H1 (cell line): ENCODE measurements around the gene NT5M. TPM values are rescaled to one million over a fixed set of nuclear protein-coding genes. Genes with fewer than 3 reads are reported as not detected.

Source experiments
- CTCF ChIA-PET: fragments of 300-600 bp; sonication (Branson Sonifier 250); formaldehyde crosslinking; loops from one replicate; lab custom pipeline; 2021; ENCODE audit not compliant: partially characterized antibody; lab: Charles Lee
- POLR2A ChIA-PET: fragments of 300-600 bp; sonication (Branson Sonifier 250); formaldehyde crosslinking; loops from one replicate; lab custom pipeline; 2021; ENCODE audit warnings: inconsistent platforms; ENCODE audit not compliant: partially characterized antibody; lab: Charles Lee
- DNase-seq, 2 experiments: peaks; one replicate each; pipeline versions ENCODE4 v3.0.0 to v3.0.0-alpha.2; 2010 to 2022; ENCODE audit warnings: low spot score in 2 of 2, low read depth in 1 of 2, mixed read lengths in 1 of 2
- FAIRE-seq: peaks from 2 replicates; lab custom pipeline; 2011; peaks lifted over from hg19 to GRCh38; lab: Jason Lieb, UNC
- H2AFZ ChIP-seq: 2 replicates; pipeline ENCODE4 v1.8.1; 2012; ENCODE audit warnings: low read length, inconsistent platforms
- H2AK5ac ChIP-seq: 2 replicates; pipeline ENCODE4 v1.6.1; 2013; ENCODE audit warnings: low read depth, low read length
- H2BK120ac ChIP-seq: replicated peaks from 2 replicates; pipeline ENCODE3; 2013; ENCODE audit warnings: low read depth, low read length, inconsistent platforms
- H2BK12ac ChIP-seq: 2 replicates; pipeline ENCODE4 v1.6.1; 2013; ENCODE audit warnings: low read depth, low read length
- H2BK15ac ChIP-seq: 2 replicates; pipeline ENCODE4 v1.6.1; 2013; ENCODE audit warnings: low read length
- H2BK20ac ChIP-seq: 2 replicates; pipeline ENCODE4 v1.6.1; 2013; ENCODE audit warnings: low read length
- H2BK5ac ChIP-seq: 2 replicates; pipeline ENCODE4 v1.6.1; 2013; ENCODE audit warnings: low read depth, low read length
- H3K14ac ChIP-seq: 2 replicates; pipeline ENCODE4 v1.6.1; 2013; ENCODE audit warnings: inconsistent platforms; ENCODE audit not compliant: insufficient read length
- H3K18ac ChIP-seq: 2 replicates; pipeline ENCODE4 v1.6.1; 2013; ENCODE audit warnings: low read length; ENCODE audit errors: extremely low read depth
- H3K23ac ChIP-seq: 2 replicates; pipeline ENCODE4 v1.6.1; 2013; ENCODE audit warnings: inconsistent platforms; ENCODE audit not compliant: insufficient read length
- H3K23me2 ChIP-seq: 2 replicates; pipeline ENCODE4 v1.6.1; 2013; ENCODE audit warnings: low read depth, low read length
- H3K27ac ChIP-seq: 2 replicates; pipeline ENCODE4 v1.6.1; 2011; ENCODE audit warnings: low read depth, low read length, inconsistent platforms
- H3K27me3 ChIP-seq, 4 experiments: replicated peaks in 1 of 4; 1 replicate in 1 of 4; 2 replicates in 3 of 4; pipeline versions ENCODE4 v1.6.1 to v1.8.1; 2011 to 2013; ENCODE audit warnings: low read length in 3 of 4, mild to moderate bottlenecking in 3 of 4, inconsistent platforms in 2 of 4, mixed read lengths in 2 of 4, moderate library complexity in 1 of 4; ENCODE audit not compliant: control insufficient read depth in 3 of 4, insufficient read depth in 3 of 4; ENCODE audit errors: extremely low read depth in 1 of 4
- H3K36me3 ChIP-seq, 4 experiments: 2 replicates each; pipeline versions ENCODE4 v1.6.1 to v1.8.1; 2011 to 2013; ENCODE audit warnings: mild to moderate bottlenecking in 4 of 4, low read length in 3 of 4, moderate library complexity in 2 of 4, control low read depth in 1 of 4, inconsistent platforms in 1 of 4; ENCODE audit not compliant: insufficient read depth in 4 of 4, control insufficient read depth in 2 of 4
- H3K4ac ChIP-seq: replicated peaks from 2 replicates; pipeline ENCODE3; 2013; ENCODE audit warnings: low read length, low read depth, mixed read lengths, inconsistent platforms; ENCODE audit not compliant: insufficient read length
- H3K4me1 ChIP-seq, 4 experiments: replicated peaks in 1 of 4; 1 replicate in 1 of 4; 2 replicates in 3 of 4; pipeline versions ENCODE4 v1.6.1 to v1.8.1; 2011 to 2013; ENCODE audit warnings: low read length in 3 of 4, inconsistent platforms in 2 of 4, mixed read lengths in 1 of 4; ENCODE audit not compliant: insufficient read depth in 4 of 4, control insufficient read depth in 3 of 4
- H3K4me2 ChIP-seq, 2 experiments: 2 replicates each; pipeline versions ENCODE4 v1.6.1 to v1.8.1; 2011 to 2013; ENCODE audit warnings: low read depth in 2 of 2, low read length in 2 of 2, control low read depth in 1 of 2, inconsistent platforms in 1 of 2, mild to moderate bottlenecking in 1 of 2; ENCODE audit not compliant: insufficient read depth in 1 of 2
- H3K4me3 ChIP-seq, 4 experiments: fragments of 200-600, 300-600 bp in 1 of 4; sonication (generic), shearing (Covaris generic), sonication (Bioruptor Twin) in 1 of 4; 2 replicates each; pipeline versions ENCODE4 v1.5.1 to v1.8.1; 2011 to 2016; ENCODE audit warnings: low read length in 4 of 4, low read depth in 3 of 4, control low read depth in 2 of 4, inconsistent platforms in 2 of 4, mild to moderate bottlenecking in 2 of 4, mixed read lengths in 1 of 4, moderate library complexity in 1 of 4; ENCODE audit not compliant: insufficient read depth in 2 of 4; ENCODE audit errors: extremely low read depth in 1 of 4
- H3K56ac ChIP-seq: replicated peaks from 2 replicates; pipeline ENCODE3; 2013; ENCODE audit warnings: low read depth, mild to moderate bottlenecking, mixed read lengths, low read length, inconsistent platforms; ENCODE audit not compliant: insufficient read length
- H3K79me1 ChIP-seq: 2 replicates; pipeline ENCODE4 v1.6.1; 2013; ENCODE audit warnings: low read depth, low read length, control low read depth
- H3K79me2 ChIP-seq, 2 experiments: 2 replicates each; pipeline versions ENCODE4 v1.6.1 to v1.8.1; 2012 to 2013; ENCODE audit warnings: low read length in 2 of 2, mild to moderate bottlenecking in 2 of 2, inconsistent platforms in 1 of 2; ENCODE audit not compliant: insufficient read depth in 2 of 2, control insufficient read depth in 1 of 2
- H3K9ac ChIP-seq, 4 experiments: replicated peaks in 1 of 4; 1 replicate in 1 of 4; 2 replicates in 3 of 4; pipeline versions ENCODE4 v1.6.1 to v1.8.1; 2011 to 2013; ENCODE audit warnings: low read depth in 3 of 4, low read length in 3 of 4, control low read depth in 2 of 4, mild to moderate bottlenecking in 2 of 4, moderate library complexity in 2 of 4, inconsistent platforms in 1 of 4; ENCODE audit errors: extremely low read depth in 1 of 4
- H3K9me3 ChIP-seq, 2 experiments: 2 replicates each; pipeline versions ENCODE4 v1.6.1 to v1.8.1; 2012 to 2013; ENCODE audit warnings: mild to moderate bottlenecking in 2 of 2, moderate library complexity in 2 of 2, control low read depth in 1 of 2, inconsistent platforms in 1 of 2, low read depth in 1 of 2, low read length in 1 of 2, mixed read lengths in 1 of 2; ENCODE audit not compliant: insufficient read depth in 2 of 2
- H4K20me1 ChIP-seq, 2 experiments: replicated peaks in 1 of 2; 2 replicates each; pipeline versions ENCODE3 to v1.8.1; 2011 to 2013; ENCODE audit warnings: inconsistent platforms in 2 of 2, low read length in 2 of 2, mild to moderate bottlenecking in 1 of 2; ENCODE audit not compliant: insufficient read depth in 2 of 2, control insufficient read depth in 1 of 2
- H4K5ac ChIP-seq: 2 replicates; pipeline ENCODE4 v1.6.1; 2013; ENCODE audit warnings: low read length, low read depth, mixed read lengths, inconsistent platforms; ENCODE audit not compliant: insufficient read length
- H4K8ac ChIP-seq: 2 replicates; pipeline ENCODE4 v1.8.0; 2013; ENCODE audit warnings: mild to moderate bottlenecking, moderate library complexity, low read length, inconsistent platforms; ENCODE audit not compliant: insufficient read depth; ENCODE audit errors: extremely low read depth
- H4K91ac ChIP-seq: replicated peaks from 2 replicates; pipeline ENCODE3; 2013; ENCODE audit warnings: low read length, mixed read lengths, inconsistent platforms; ENCODE audit not compliant: insufficient read length
- BACH1 ChIP-seq: IDR thresholded peaks from 2 replicates; pipeline ENCODE4 v1.6.1; 2012; ENCODE audit warnings: low read length, improper control_type of control experiment
- CBX8 ChIP-seq: fragments of 300-800, 300-1000 bp; sonication (generic); IDR thresholded peaks from 2 replicates; pipeline ENCODE4 v1.7.1; 2016; ENCODE audit warnings: low read depth, low read length, borderline replicate concordance
- EZH2 ChIP-seq: fragments of 200-600 bp; sonication (generic); IDR thresholded peaks from 2 replicates; pipeline ENCODE4 v1.7.1; 2012; ENCODE audit warnings: low read depth, mild to moderate bottlenecking, moderate library complexity, low read length, inconsistent platforms; ENCODE audit not compliant: severe bottlenecking
- POU5F1 ChIP-seq: IDR thresholded peaks from 2 replicates; pipeline ENCODE4 v1.6.1; 2011; ENCODE audit warnings: low read depth, mild to moderate bottlenecking, low read length, moderate library complexity
- TAF7 ChIP-seq: optimal IDR thresholded peaks from 2 replicates; pipeline ENCODE3; 2011; ENCODE audit warnings: low read depth, mild to moderate bottlenecking, inconsistent platforms, low read length, moderate library complexity, borderline replicate concordance
- WGBS, 2 experiments: shearing (Covaris generic) in 1 of 2; methylation state at CpG; one replicate each; pipeline versions ENCODE4 v1.1.6 to v1.1.7; 2013 to 2015; ENCODE audit warnings: low lambda C conversion rate in 2 of 2, mixed read lengths in 2 of 2, inconsistent platforms in 1 of 2, low coverage in 1 of 2, missing lambda C conversion rate in 1 of 2; ENCODE audit not compliant: insufficient replicate concordance in 2 of 2, insufficient coverage in 1 of 2, insufficient read length in 1 of 2; ENCODE audit errors: extremely low coverage in 1 of 2, missing lambda C conversion rate in 1 of 2; 5-methylcytosine and 5-hydroxymethylcytosine counted together
- polyA plus RNA-seq, 7 experiments: library from polyadenylated mRNA; depleted of rRNA in 3 of 7; stranded (reverse) in 5 of 7; unstranded in 2 of 7; fragments of >200 nt in 5 of 7; fragments of 200-250 nt in 2 of 7; gene quantifications; 1 replicate in 5 of 7; 2 replicates in 1 of 7; 4 replicates in 1 of 7; pipeline versions ENCODE4 v1.2.1 to v1.2.3, GENCODE V29; 2011 to 2013; ENCODE audit warnings: missing spikeins in 2 of 7, mixed read lengths in 2 of 7
- total RNA-seq: library from RNA; stranded (reverse); fragmentation: NEBNext Ultra II Directional; extraction: Animal tissue kit (Norgen Biotek cat#: 25700); gene quantifications from 2 replicates; pipeline ENCODE4 v1.2.1, GENCODE V29; 2021

Gene NT5M
- total and polyA plus RNA-seq, 2 of the 8 experiments (the other 6 are each of a cell fraction or from before 2014, with no cell fraction given), result 7.6 to 18.2 TPM

GRCh38 chr17:17359271-17359670 lies 56.1 kb downstream of the NT5M start:
- no peak overlapping the region for H2BK15ac ChIP-seq

More at GRCh38 chr17:17359271-17359670, 56.1 kb downstream of the NT5M start:
- Histone ChIP-seq H3K79me2 (no peaks in the 10 kb centered on the region), H3K18ac (no peak overlapping the region), H3K4me1 (peaks cover 0 to 10% (median 1%) of the 10 kb centered on the region in 4 experiments; a peak in 5 of 7 replicates), H3K4me3 (no peak overlapping the region), H2BK12ac (no peak overlapping the region), H3K27me3 (no peaks in the 10 kb centered on the region), H3K23me2 (no peaks in the 10 kb centered on the region), H4K8ac (no peak overlapping the region), H2BK5ac (no peak overlapping the region), H3K14ac (no peak overlapping the region), H2BK120ac (no peak overlapping the region), H3K56ac (no peak overlapping the region), H3K79me1 (no peaks in the 10 kb centered on the region), H3K36me3 (no peaks in the 10 kb centered on the region), H3K4ac (no peak overlapping the region), H2BK20ac (no peak overlapping the region), H4K5ac (no peak overlapping the region), H3K27ac (no peak overlapping the region), H2AFZ (no peak overlapping the region), H4K91ac (no peak overlapping the region), H2AK5ac (no peak overlapping the region), H3K23ac (no peak overlapping the region), H3K9ac (no peak overlapping the region), H3K9me3 (no peaks in the 10 kb centered on the region), H3K4me2 (no peak overlapping the region), H4K20me1 (no peaks in the 10 kb centered on the region)
- DNase-seq (no peak), FAIRE-seq (no peak)
- TF ChIP-seq EZH2 (no peak), POU5F1 (no peak), TAF7 (no peak), BACH1 (no peak), CBX8 (no peak)
- ChIA-PET POLR2A (no interaction called here), CTCF (interaction anchor here (1.2 to 5.6 kb wide), 3 partner anchors 131 to 283 kb away, joined by 3 to 55 read pairs (median 7); no protein-coding TSS in a partner anchor)
- WGBS, 2 experiments, result 76% methylated on average over 2 of the region's 2 CpGs; no CpG with 5 or more reads in 1 of the 2 experiments
